Measurements from ENCODE around the gene FHL2. TPM values are rescaled to one million over a fixed set of nuclear protein-coding genes. Genes with fewer than 3 reads are reported as not detected.

Gene FHL2
- total and polyA plus RNA-seq, 2 of the 13 experiments (the other 11 are each of a cell fraction or from before 2014, with no cell fraction given) = 1.9 to 74.8 TPM

GRCh38 chr2:105416156-105416555 is 17.3 kb upstream of the FHL2 start:
- Histone ChIP-seq H3K36me3 (replicated peaks in 1 of 2; ENCODE audit: control insufficient read depth in 1 of 2, insufficient read depth in 2 of 2, low read length in 2 of 2) (no peaks in the 10 kb centered on the region), H3K4me3 (replicated peaks in 1 of 3; ENCODE audit: insufficient read depth in 1 of 3, low read depth in 2 of 3, low read length in 3 of 3) (no peak overlapping the region), H3K9ac (ENCODE audit: insufficient read depth, low read depth, low read length) (no peak overlapping the region), H4K20me1 (ENCODE audit: insufficient read depth, low read length) (no peaks in the 10 kb centered on the region), H3K9me3 (ENCODE audit: low read length) (no peaks in the 10 kb centered on the region), H3K4me2 (ENCODE audit: low read depth, low read length) (no peak overlapping the region), H3K27ac (ENCODE audit: extremely low read length, insufficient read depth, low read length) (no peak overlapping the region), H3K79me2 (ENCODE audit: insufficient read depth, low read length) (no peaks in the 10 kb centered on the region), H3K4me1 (ENCODE audit: insufficient read depth, low read length) (peaks cover 19% of the 10 kb centered on the region), H2AFZ (ENCODE audit: low read length) (no peak overlapping the region), H3K27me3 (ENCODE audit: control insufficient read depth in 1 of 2, insufficient read depth in 2 of 2, low read length in 2 of 2) (peaks cover under 1 to 15% of the 10 kb centered on the region in 2 experiments; a peak in 2 of 5 replicates)
- ChIA-PET CTCF (ENCODE audit: low intra/inter-chr PET ratio, low total read pairs) (no interaction called here), POLR2A (no interaction called here)
- FAIRE-seq = no peak
- no peak for DNase-seq (ENCODE audit: low spot score)
- ATAC-seq = no peak
- TF ChIP-seq KAT7 (CRISPR knock-in tag; IDR thresholded peaks at IDR 0.05; ENCODE audit: borderline replicate concordance) (no peak), RBAK (CRISPR knock-in tag; IDR thresholded peaks at IDR 0.05) (no peak), ZNF607 (CRISPR knock-in tag; IDR thresholded peaks at IDR 0.05; ENCODE audit: borderline replicate concordance) (no peak), ZNF792 (CRISPR knock-in tag; IDR thresholded peaks at IDR 0.05) (no peak), ZSCAN21 (CRISPR knock-in tag; IDR thresholded peaks at IDR 0.05; ENCODE audit: borderline replicate concordance) (no peak), FOXC1 (CRISPR knock-in tag; IDR thresholded peaks at IDR 0.05; ENCODE audit: borderline replicate concordance) (no peak), TBX3 (IDR thresholded peaks at IDR 0.05; ENCODE audit: borderline replicate concordance) (no peak), IKZF1 (IDR thresholded peaks at IDR 0.05) (no peak), SIN3A (IDR thresholded peaks at IDR 0.05; ENCODE audit: borderline replicate concordance, low read depth, low read length) (no peak), ZNF256 (CRISPR knock-in tag; conservative IDR thresholded peaks at IDR 0.05) (no peak), HNRNPLL (IDR thresholded peaks at IDR 0.05; ENCODE audit: low read depth, low read length, poor library complexity, severe bottlenecking) (no peak)
- BruUV-seq (replicated peaks) = no TSS peak
- in situ Hi-C loops (cut with HindIII; ENCODE audit: extremely low pct_ligation_motif_present, low pct_unique_long_range_greater_than_20kb) (no loop called here), intact Hi-C loops (cut with micrococcal nuclease; ENCODE audit: unreplicated experiment) (no loop called here)
- WGBS (ENCODE audit: low lambda C conversion rate) = 4% methylated on average over 3 of the region's 3 CpGs

- Histone ChIP-seq H3K9ac (ENCODE audit: insufficient read depth, low read depth, low read length) (no peak overlapping the region), H3K27ac (ENCODE audit: extremely low read length, insufficient read depth, low read length) (no peak overlapping the region), H3K79me2 (ENCODE audit: insufficient read depth, low read length) (no peaks in the 10 kb centered on the region), H3K27me3 (ENCODE audit: control insufficient read depth in 1 of 2, insufficient read depth in 2 of 2, low read length in 2 of 2) (peaks cover 0 to 24% of the 10 kb centered on the region in 2 experiments; a peak in 4 of 5 replicates), H3K36me3 (replicated peaks in 1 of 2; ENCODE audit: control insufficient read depth in 1 of 2, insufficient read depth in 2 of 2, low read length in 2 of 2) (no peaks in the 10 kb centered on the region), H2AFZ (ENCODE audit: low read length) (no peak overlapping the region), H3K9me3 (ENCODE audit: low read length) (no peaks in the 10 kb centered on the region), H4K20me1 (ENCODE audit: insufficient read depth, low read length) (no peaks in the 10 kb centered on the region), H3K4me2 (ENCODE audit: low read depth, low read length) (no peak overlapping the region), H3K4me3 (replicated peaks in 1 of 3; ENCODE audit: insufficient read depth in 1 of 3, low read depth in 2 of 3, low read length in 3 of 3) (no peak overlapping the region), H3K4me1 (ENCODE audit: insufficient read depth, low read length) (peaks cover 15% of the 10 kb centered on the region)
- ATAC-seq (no peak), FAIRE-seq (no peak), DNase-seq (ENCODE audit: low spot score) (no peak)
- intact Hi-C loops (cut with micrococcal nuclease; ENCODE audit: unreplicated experiment) (no loop called here), in situ Hi-C loops (cut with HindIII; ENCODE audit: extremely low pct_ligation_motif_present, low pct_unique_long_range_greater_than_20kb) (no loop called here)
- 64% methylated on average over 4 of the region's 4 CpGs for whole genome bisulfite sequencing (ENCODE audit: low lambda C conversion rate)
- ChIA-PET CTCF (ENCODE audit: low intra/inter-chr PET ratio, low total read pairs) (no interaction called here), POLR2A (no interaction called here)
- peak; percentile 65 for TF ChIP-seq NFE2L2 (IDR thresholded peaks at IDR 0.05; ENCODE audit: low read length)
- no peak for TF ChIP-seq CENPBD1 (CRISPR knock-in tag; IDR thresholded peaks at IDR 0.05; ENCODE audit: borderline replicate concordance, low read depth)
- no TSS peak for BruUV-seq (replicated peaks)
These were observed 16.2 kb upstream of the FHL2 start for GRCh38 chr2:105415007-105415406.

Measured in HepG2 (cell line).